IMR-90 (cell line): ENCODE results near the gene KLHDC9.
"Not testable (repeated sequence)": the region's sequence is repeated elsewhere in the genome, so short reads cannot be mapped to it uniquely, and the experiment has no call there.

Experiments
- CTCF ChIP-seq: conservative IDR thresholded peaks from 2 replicates; pipeline ENCODE4 v1.5.1; 2012; ENCODE audit warnings: mild to moderate bottlenecking, low read depth, low read length, improper control_type of control experiment
- RAD21 ChIP-seq: IDR thresholded peaks from 2 replicates; pipeline ENCODE4 v1.6.1; 2012; ENCODE audit warnings: low read length, improper control_type of control experiment
- RFX5 ChIP-seq: IDR thresholded peaks from 2 replicates; pipeline ENCODE4 v1.8.0; 2012; ENCODE audit warnings: low read depth, mild to moderate bottlenecking, low read length, moderate library complexity
- USF2 ChIP-seq: fragments of 150-350 bp; IDR thresholded peaks from 2 replicates; pipeline ENCODE4 v1.6.1; 2017; ENCODE audit warnings: mild to moderate bottlenecking, antibody characterized with exemption, low read length, low read depth

- not testable (repeated sequence) for TF ChIP-seq CTCF, RFX5, USF2, RAD21
These were observed 32.5 kb upstream of the KLHDC9 start for GRCh38 chr1:161065681-161066080.
